Measurements from ENCODE around the gene LRRTM4.

The LRRTM4 gene

GRCh38 chr2:77479895-77480294 lies 42.3 kb downstream of the LRRTM4 start:
- TF ChIP-seq CTCF (conservative IDR thresholded peaks at IDR 0.05; ENCODE audit: low read length): no peak

GRCh38 chr2:77479395-77479794 lies 42.8 kb downstream of the LRRTM4 start:
- DNase-seq (ENCODE audit: low read depth): no peak
- H3K4me3 ChIP-seq (ENCODE audit: low read length): no peak overlapping the region
- no peak for TF ChIP-seq CTCF (conservative IDR thresholded peaks at IDR 0.05; ENCODE audit: low read length)

More at GRCh38 chr2:77479895-77480294, 42.3 kb downstream of the LRRTM4 start:
- no peak for DNase-seq (ENCODE audit: low read depth)
- H3K4me3 ChIP-seq (ENCODE audit: low read length): no peak overlapping the region

GRCh38 chr2:77470096-77470495 lies 52.1 kb downstream of the LRRTM4 start:
- no peak overlapping the region for H3K4me3 ChIP-seq (ENCODE audit: low read length)
- no peak for TF ChIP-seq CTCF (conservative IDR thresholded peaks at IDR 0.05; ENCODE audit: low read length)
- DNase-seq (ENCODE audit: low read depth): no peak

DNA sequence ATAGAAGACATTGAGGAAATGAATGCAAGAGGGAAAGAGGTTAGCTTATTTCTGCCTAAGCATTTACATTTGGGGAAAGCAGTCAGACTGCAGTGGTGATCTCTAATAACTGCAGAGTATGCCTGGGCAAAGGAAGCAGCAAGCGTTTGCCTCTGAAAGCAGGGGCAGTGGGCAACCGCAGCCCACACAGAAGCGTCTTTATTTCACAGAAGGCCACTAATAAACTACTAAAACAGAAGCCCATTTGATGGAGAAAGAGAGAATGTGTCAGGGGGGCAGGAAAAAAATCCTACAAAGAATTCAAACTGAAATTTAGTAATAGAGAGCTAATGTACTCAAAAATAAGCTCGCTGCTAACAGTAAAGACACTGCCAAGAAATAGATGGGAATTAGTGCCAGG lies 53.1 kb downstream of the LRRTM4 start:
- no peak for DNase-seq (ENCODE audit: low read depth)
- no peak overlapping the region for H3K4me3 ChIP-seq (ENCODE audit: low read length)
- TF ChIP-seq CTCF (conservative IDR thresholded peaks at IDR 0.05; ENCODE audit: low read length): no peak

DNA sequence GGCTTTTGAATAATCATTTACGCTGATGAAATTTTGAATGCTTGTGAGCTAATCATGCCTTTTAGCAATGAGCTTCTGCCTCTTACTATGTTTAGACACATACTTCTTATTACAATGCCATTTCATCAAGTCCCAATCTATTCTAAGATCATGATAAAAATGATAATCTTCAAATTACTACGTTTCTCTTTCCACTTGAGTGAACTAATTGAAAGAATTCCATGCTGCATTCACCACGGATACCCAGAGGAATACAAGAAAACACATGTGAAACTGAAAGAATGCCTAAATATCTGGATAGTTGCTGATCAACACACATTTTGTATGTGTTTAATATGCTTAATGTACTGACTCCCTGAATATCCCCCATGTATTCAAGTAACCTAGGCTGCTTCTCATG lies 62.3 kb downstream of the LRRTM4 start:
- no peak overlapping the region for H3K4me3 ChIP-seq (ENCODE audit: low read length)
- TF ChIP-seq CTCF (conservative IDR thresholded peaks at IDR 0.05; ENCODE audit: low read length): no peak

GRCh38 chr2:77458216-77458615 lies 64.0 kb downstream of the LRRTM4 start:
- no peak for DNase-seq (ENCODE audit: low read depth)
- H3K4me3 ChIP-seq (ENCODE audit: low read length): no peak overlapping the region
- TF ChIP-seq CTCF (conservative IDR thresholded peaks at IDR 0.05; ENCODE audit: low read length): no peak

More for the DNA sequence above, 62.3 kb downstream of the LRRTM4 start:
- no peak for DNase-seq (ENCODE audit: low read depth)

GRCh38 chr2:77457665-77458064 lies 64.5 kb downstream of the LRRTM4 start:
- TF ChIP-seq CTCF (conservative IDR thresholded peaks at IDR 0.05; ENCODE audit: low read length): no peak
- no peak overlapping the region for H3K4me3 ChIP-seq (ENCODE audit: low read length)
- DNase-seq (ENCODE audit: low read depth): no peak
